Caco-2 (cell line): ENCODE data around the gene DCAF7. TPM values are rescaled to one million over a fixed set of nuclear protein-coding genes. Genes with fewer than 3 reads are reported as not detected.

Experiments
- BruUV-seq: library from RNA; stranded (reverse); fragments of 400-500 nt; replicated peaks from 2 replicates; lab custom pipeline; 2021; lab: Mats Ljungman, UMichigan
- CTCF ChIA-PET: fragments of 300-600 bp; sonication (Branson Sonifier 250); formaldehyde crosslinking; loops from one replicate; lab custom pipeline; 2022; ENCODE audit warnings: antibody characterized with exemption; lab: Charles Lee
- POLR2A ChIA-PET: fragments of 300-600 bp; sonication (Branson Sonifier 250); formaldehyde crosslinking; loops from one replicate; lab custom pipeline; 2022; ENCODE audit warnings: antibody characterized with exemption; lab: Charles Lee
- DNase-seq, 2 experiments: peaks; one replicate each; pipeline versions ENCODE4 v3.0.0 to v3.0.0-alpha.2; 2020 to 2022
- H3K27me3 ChIP-seq: replicated peaks from 2 replicates; pipeline ENCODE4 v1.6.0; 2011; ENCODE audit warnings: low read length; ENCODE audit not compliant: control insufficient read depth, insufficient read depth
- H3K36me3 ChIP-seq: 2 replicates; pipeline ENCODE4 v1.5.1; 2011; ENCODE audit warnings: low read length; ENCODE audit not compliant: control insufficient read depth, insufficient read depth
- H3K4me1 ChIP-seq: fragments of 250-450 bp; sonication (Bioruptor Pico); 2 replicates; pipeline ENCODE4 v1.5.1; 2020; ENCODE audit warnings: mild to moderate bottlenecking
- H3K4me3 ChIP-seq: 2 replicates; pipeline ENCODE4 v1.5.1; 2011; ENCODE audit warnings: low read depth, mild to moderate bottlenecking, control low read depth, low read length
- H3K9me3 ChIP-seq: fragments of 250-450 bp; sonication (Bioruptor Pico); 2 replicates; pipeline ENCODE4 v1.5.1; 2020; ENCODE audit warnings: mild to moderate bottlenecking, moderate library complexity
- H3K27ac Mint-ChIP-seq: one replicate; pipeline ENCODE4 v1.8.0; 2022; ENCODE audit warnings: mixed read lengths; ENCODE audit not compliant: unreplicated experiment
- H3K27me3 Mint-ChIP-seq: one replicate; pipeline ENCODE4 v1.8.0; 2022; ENCODE audit warnings: mixed read lengths; ENCODE audit not compliant: insufficient read depth, unreplicated experiment
- H3K36me3 Mint-ChIP-seq: one replicate; pipeline ENCODE4 v1.8.0; 2022; ENCODE audit warnings: mild to moderate bottlenecking, mixed read lengths; ENCODE audit not compliant: insufficient read depth, unreplicated experiment
- H3K4me1 Mint-ChIP-seq: one replicate; pipeline ENCODE4 v1.8.0; 2022; ENCODE audit warnings: low read depth, mixed read lengths; ENCODE audit not compliant: unreplicated experiment
- H3K4me3 Mint-ChIP-seq: one replicate; pipeline ENCODE4 v1.8.0; 2022; ENCODE audit warnings: mild to moderate bottlenecking, moderate library complexity, mixed read lengths; ENCODE audit not compliant: unreplicated experiment
- H3K9me3 Mint-ChIP-seq: one replicate; pipeline ENCODE4 v1.8.0; 2022; ENCODE audit warnings: mixed read lengths; ENCODE audit not compliant: unreplicated experiment
- intact Hi-C: fragments of 100-400 bp; cut with micrococcal nuclease; formaldehyde crosslinking; loops from one replicate; pipeline ENCODE4 v1.10.0; 2022; ENCODE audit not compliant: unreplicated experiment
- total RNA-seq: library from RNA; stranded (reverse); gene quantifications from 2 replicates; pipeline ENCODE4 v1.2.3, GENCODE V29; 2022
- TF ChIP-seq, protein P1 (sequence below), 2 experiments: fragments of 200-600 bp in 1 of 2; IDR thresholded peaks; 1 replicate in 1 of 2; 2 replicates in 1 of 2; pipeline versions ENCODE4 v1.5.1 to v1.8.0; 2011 to 2022; ENCODE audit warnings: antibody characterized with exemption in 1 of 2, control low read depth in 1 of 2, inconsistent platforms in 1 of 2, low read depth in 1 of 2, low read length in 1 of 2, mild to moderate bottlenecking in 1 of 2, moderate library complexity in 1 of 2; ENCODE audit not compliant: insufficient read depth in 1 of 2, severe bottlenecking in 1 of 2, unreplicated experiment in 1 of 2

The DCAF7 gene
- total RNA-seq, 1 experiment from 2014 or later = 94.5 TPM

DNA sequence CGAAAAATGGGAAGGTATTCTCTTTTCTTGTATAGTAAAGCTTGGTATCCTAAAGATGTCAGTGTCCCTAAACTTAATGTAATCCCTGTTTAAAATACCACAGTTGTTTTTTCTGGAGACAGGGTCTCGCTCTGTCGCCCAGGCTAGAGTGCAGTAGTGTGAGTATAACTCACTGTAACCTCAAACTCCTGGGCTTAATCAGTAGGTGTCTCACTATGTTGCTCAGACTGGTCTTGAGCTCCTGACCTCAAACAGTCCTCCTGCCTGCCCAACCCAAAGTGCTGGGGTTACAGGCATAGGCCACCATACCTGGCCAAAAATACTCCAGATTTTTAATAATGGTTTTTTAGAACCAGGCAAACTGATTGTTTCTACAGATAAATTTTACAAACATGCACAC lies 8.2 kb downstream of the DCAF7 start:
- Histone ChIP-seq H3K4me1 (no peaks in the 10 kb centered on the region), H3K4me3 (no peak overlapping the region), H3K9me3 (no peaks in the 10 kb centered on the region; the same call in 1 of the 2 replicates), H3K36me3 (no peaks in the 10 kb centered on the region), H3K27me3 (no peaks in the 10 kb centered on the region)
- H3K4me3 Mint-ChIP-seq = no peak overlapping the region
- TF ChIP-seq, protein P1, sequence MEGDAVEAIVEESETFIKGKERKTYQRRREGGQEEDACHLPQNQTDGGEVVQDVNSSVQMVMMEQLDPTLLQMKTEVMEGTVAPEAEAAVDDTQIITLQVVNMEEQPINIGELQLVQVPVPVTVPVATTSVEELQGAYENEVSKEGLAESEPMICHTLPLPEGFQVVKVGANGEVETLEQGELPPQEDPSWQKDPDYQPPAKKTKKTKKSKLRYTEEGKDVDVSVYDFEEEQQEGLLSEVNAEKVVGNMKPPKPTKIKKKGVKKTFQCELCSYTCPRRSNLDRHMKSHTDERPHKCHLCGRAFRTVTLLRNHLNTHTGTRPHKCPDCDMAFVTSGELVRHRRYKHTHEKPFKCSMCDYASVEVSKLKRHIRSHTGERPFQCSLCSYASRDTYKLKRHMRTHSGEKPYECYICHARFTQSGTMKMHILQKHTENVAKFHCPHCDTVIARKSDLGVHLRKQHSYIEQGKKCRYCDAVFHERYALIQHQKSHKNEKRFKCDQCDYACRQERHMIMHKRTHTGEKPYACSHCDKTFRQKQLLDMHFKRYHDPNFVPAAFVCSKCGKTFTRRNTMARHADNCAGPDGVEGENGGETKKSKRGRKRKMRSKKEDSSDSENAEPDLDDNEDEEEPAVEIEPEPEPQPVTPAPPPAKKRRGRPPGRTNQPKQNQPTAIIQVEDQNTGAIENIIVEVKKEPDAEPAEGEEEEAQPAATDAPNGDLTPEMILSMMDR (IDR thresholded peaks at IDR 0.05; ENCODE audit: insufficient read depth in 1 of 2, low read depth in 1 of 2, low read length in 1 of 2, severe bottlenecking in 1 of 2, unreplicated experiment in 1 of 2) = no peak
- H3K9me3 Mint-ChIP-seq = no peaks in the 10 kb centered on the region
- ChIA-PET POLR2A (no interaction called here), CTCF (no interaction called here)
- H3K27me3 Mint-ChIP-seq = no peaks in the 10 kb centered on the region
- no peak for DNase-seq
- peaks cover 10% of the 10 kb centered on the region for H3K36me3 Mint-ChIP-seq
- BruUV-seq = no TSS peak
- no peaks in the 10 kb centered on the region for H3K4me1 Mint-ChIP-seq
- H3K27ac Mint-ChIP-seq = no peak overlapping the region
- intact Hi-C loops = no loop called here

DNA sequence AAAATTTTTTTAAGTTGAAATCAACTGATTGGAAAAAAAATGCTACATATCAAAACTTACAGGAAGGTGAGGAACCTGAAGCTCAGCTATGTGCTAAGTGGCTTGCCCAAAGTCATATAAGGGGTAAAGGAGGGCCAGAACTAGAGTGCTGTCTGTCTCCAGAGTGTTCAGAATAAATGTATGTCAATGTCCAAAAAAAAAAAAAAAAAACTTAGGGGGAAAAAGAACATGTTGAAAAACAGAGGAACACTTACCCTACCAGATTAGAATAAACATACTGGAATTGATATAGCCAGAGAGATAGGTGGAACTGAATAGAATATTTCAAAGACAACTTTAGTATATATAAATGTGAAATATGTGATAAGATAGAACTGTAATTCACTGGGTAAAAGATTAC lies 11.5 kb downstream of the DCAF7 start:
- no peaks in the 10 kb centered on the region for H3K36me3 ChIP-seq
- H3K4me3 ChIP-seq = no peak overlapping the region
- no TSS peak for BruUV-seq
- H3K4me1 ChIP-seq = no peaks in the 10 kb centered on the region
- Mint-ChIP-seq H3K27me3 (no peaks in the 10 kb centered on the region), H3K36me3 (no peaks in the 10 kb centered on the region), H3K4me1 (no peaks in the 10 kb centered on the region), H3K9me3 (no peaks in the 10 kb centered on the region), H3K4me3 (no peak overlapping the region), H3K27ac (no peak overlapping the region)
- POLR2A ChIA-PET = no interaction called here
- no peaks in the 10 kb centered on the region; the same call in 1 of the 2 replicates for H3K9me3 ChIP-seq
- DNase-seq = no peak
- H3K27me3 ChIP-seq = no peaks in the 10 kb centered on the region
- intact Hi-C loops = no loop called here
- TF ChIP-seq, protein P1 (IDR thresholded peaks at IDR 0.05; ENCODE audit: insufficient read depth in 1 of 2, low read depth in 1 of 2, low read length in 1 of 2, severe bottlenecking in 1 of 2, unreplicated experiment in 1 of 2) = no peak
- CTCF ChIA-PET = no interaction called here

DNA sequence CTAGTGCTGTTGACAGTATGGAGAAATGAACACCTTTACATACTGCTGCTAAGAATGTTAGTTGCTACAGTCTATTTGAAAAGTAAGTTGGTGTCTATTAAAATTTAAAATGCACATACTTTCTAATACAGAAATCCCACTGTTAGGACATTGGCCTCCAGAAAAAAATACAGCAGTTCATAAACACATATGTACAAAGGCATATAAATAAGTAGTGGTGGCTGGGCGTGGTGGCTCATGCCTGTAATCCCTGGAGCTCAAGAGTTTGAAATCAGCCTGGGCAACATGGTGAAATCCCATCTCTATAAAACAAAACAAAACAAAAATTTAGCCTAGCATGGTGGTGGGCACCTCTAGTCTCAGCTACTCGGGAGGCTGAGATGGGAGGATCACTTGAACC lies 13.1 kb downstream of the DCAF7 start:
- ChIA-PET POLR2A (no interaction called here), CTCF (no interaction called here)
- Mint-ChIP-seq H3K36me3 (no peaks in the 10 kb centered on the region), H3K9me3 (no peaks in the 10 kb centered on the region), H3K4me3 (no peak overlapping the region), H3K4me1 (no peaks in the 10 kb centered on the region), H3K27ac (no peak overlapping the region), H3K27me3 (no peaks in the 10 kb centered on the region)
- no peak overlapping the region for H3K4me3 ChIP-seq
- H3K36me3 ChIP-seq = no peaks in the 10 kb centered on the region
- no peaks in the 10 kb centered on the region for H3K9me3 ChIP-seq
- no peaks in the 10 kb centered on the region for H3K27me3 ChIP-seq
- DNase-seq = no peak
- H3K4me1 ChIP-seq = no peaks in the 10 kb centered on the region
- no TSS peak for BruUV-seq
- TF ChIP-seq, protein P1 (IDR thresholded peaks at IDR 0.05; ENCODE audit: insufficient read depth in 1 of 2, low read depth in 1 of 2, low read length in 1 of 2, severe bottlenecking in 1 of 2, unreplicated experiment in 1 of 2) = no peak
- intact Hi-C loops = no loop called here
